ENCODE data around the gene MAPRE3. TPM values are rescaled to one million over a fixed set of nuclear protein-coding genes. Genes with fewer than 3 reads are reported as not detected.

Gene MAPRE3
- total and polyA plus RNA-seq, 9 of the 15 experiments (the other 6 are each of a cell fraction or from before 2014, with no cell fraction given), result 0.70 to 43.2 (median 12.6) TPM

DNA sequence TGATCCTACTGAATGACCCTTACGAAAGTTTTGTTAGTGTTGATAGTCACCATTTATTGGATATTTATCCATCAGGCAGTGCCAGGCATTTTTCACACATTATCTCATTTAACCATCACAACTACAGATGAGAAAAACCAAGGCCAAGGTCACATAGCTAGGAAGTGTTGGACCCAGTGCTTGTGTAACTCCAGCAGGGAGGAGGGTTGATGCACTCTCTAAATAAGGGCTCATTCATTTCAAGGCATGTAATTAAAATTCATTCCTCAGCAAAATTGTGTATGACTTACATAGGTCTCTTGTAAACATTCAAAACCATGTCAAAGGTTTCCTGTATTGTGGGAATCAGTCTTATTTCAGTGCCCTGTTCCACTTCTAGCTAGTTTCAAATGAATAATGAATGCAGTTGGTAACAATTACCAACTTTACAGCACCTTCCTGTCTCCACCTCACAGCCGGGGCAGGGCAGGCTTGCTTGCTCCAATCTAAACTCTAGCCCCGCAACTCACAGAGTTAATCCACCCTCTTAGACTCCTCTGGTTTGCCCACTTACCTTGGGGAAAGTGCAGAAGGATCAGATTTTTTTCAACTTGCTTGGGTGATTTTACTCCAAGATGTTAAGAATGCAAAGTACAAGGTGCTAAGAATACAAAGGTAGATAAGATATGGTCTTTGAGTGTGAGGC, 5.8 kb upstream of the MAPRE3 start:
- DNase-seq (ENCODE audit: extremely low read depth in 1 of 4, low spot score in 3 of 4) (no peak), ATAC-seq (no peak), FAIRE-seq (no peak)
- in situ Hi-C loops (cut with MboI), result loop anchor here (5.0 kb wide), 2 partner anchors 48 to 123 kb away; partner anchors contain the start of gene KHK
- H4K20me1 ChIP-seq (replicated peaks; ENCODE audit: control insufficient read depth, insufficient read depth, low read length), result no peaks in the 10 kb centered on the region
- intact Hi-C loops (cut with micrococcal nuclease), result loop anchor here (5.0 to 10.0 kb wide), 2 partner anchors 228 to 330 kb away; no protein-coding TSS in a partner anchor
- no peak overlapping the region for H2AFZ ChIP-seq (ENCODE audit: low read depth, low read length)
- no TSS peak for BruUV-seq (replicated peaks)
- no peak overlapping the region for H3K27ac ChIP-seq (ENCODE audit: extremely low read depth, low read depth, low read length)
- H3K9me3 ChIP-seq (replicated peaks; ENCODE audit: control insufficient read depth, insufficient read depth, low read depth, low read length), result no peaks in the 10 kb centered on the region
- H3K27me3 ChIP-seq (ENCODE audit: control insufficient read depth in 2 of 2, insufficient read depth in 2 of 2, low read length in 2 of 2), result peaks cover 5 to 16% of the 10 kb centered on the region in 2 experiments; a peak in 1 of 5 replicates
- 52% methylated on average over 3 of the region's 3 CpGs for WGBS (ENCODE audit: insufficient coverage, low coverage, missing lambda C conversion rate)
- TF ChIP-seq MAFG (tag; conservative IDR thresholded peaks at IDR 0.05) (0 out of 2 replicates have a peak, but pooled peaks have one; percentile 33), ESRRA (IDR thresholded peaks at IDR 0.05; ENCODE audit: borderline replicate concordance, low read depth) (peak; percentile 20; the same call in 1 of the 2 replicates), C11orf30 (IDR thresholded peaks at IDR 0.05; ENCODE audit: low read depth) (peak; percentile 67), ZNF316 (IDR thresholded peaks at IDR 0.05) (peak; percentile 70)
- TF ChIP-seq, protein P1, sequence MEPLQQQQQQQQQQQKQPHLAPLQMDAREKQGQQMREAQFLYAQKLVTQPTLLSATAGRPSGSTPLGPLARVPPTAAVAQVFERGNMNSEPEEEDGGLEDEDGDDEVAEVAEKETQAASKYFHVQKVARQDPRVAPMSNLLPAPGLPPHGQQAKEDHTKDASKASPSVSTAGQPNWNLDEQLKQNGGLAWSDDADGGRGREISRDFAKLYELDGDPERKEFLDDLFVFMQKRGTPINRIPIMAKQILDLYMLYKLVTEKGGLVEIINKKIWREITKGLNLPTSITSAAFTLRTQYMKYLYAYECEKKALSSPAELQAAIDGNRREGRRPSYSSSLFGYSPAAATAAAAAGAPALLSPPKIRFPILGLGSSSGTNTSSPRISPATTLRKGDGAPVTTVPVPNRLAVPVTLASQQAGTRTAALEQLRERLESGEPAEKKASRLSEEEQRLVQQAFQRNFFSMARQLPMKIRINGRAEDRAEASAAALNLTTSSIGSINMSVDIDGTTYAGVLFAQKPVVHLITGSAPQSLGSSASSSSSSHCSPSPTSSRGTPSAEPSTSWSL (CRISPR knock-in tag; IDR thresholded peaks at IDR 0.05; ENCODE audit: borderline replicate concordance), result no peak
- H3K36me3 ChIP-seq (ENCODE audit: control insufficient read depth, insufficient read depth, low read length), result no peaks in the 10 kb centered on the region
- no peak overlapping the region for H3K4me2 ChIP-seq (ENCODE audit: insufficient read depth, low read length)
- H3K9me1 ChIP-seq (ENCODE audit: control insufficient read depth, insufficient read depth, low read length), result no peaks in the 10 kb centered on the region
- H3K4me1 ChIP-seq (replicated peaks in 1 of 2; ENCODE audit: control insufficient read depth in 2 of 2, insufficient read depth in 2 of 2, low read length in 2 of 2), result peaks cover 5 to 6% of the 10 kb centered on the region in 2 experiments; a peak in 3 of 5 replicates
- no peak overlapping the region for H3K4me3 ChIP-seq
- H3K9ac ChIP-seq (ENCODE audit: insufficient read depth in 1 of 2, low read depth in 2 of 2, low read length in 2 of 2), result no peak overlapping the region
- H3K79me2 ChIP-seq (ENCODE audit: control insufficient read depth, insufficient read depth, low read length), result no peaks in the 10 kb centered on the region
- ChIA-PET POLR2A (interaction anchor here (0.6 to 1.1 kb wide), 3 partner anchors 22 to 75 kb away, joined by 3 to 4 read pairs (median 3); partner anchors contain the start of gene TMEM214), CTCF (ENCODE audit: low intra/inter-chr PET ratio) (interaction anchor here (5.2 kb wide), 1 partner anchor 53 kb away, joined by 65 read pairs; no protein-coding TSS in a partner anchor)

Data from K562 (cell line).